Suprapubic skin (tissue), 3 donors: ENCODE data around the gene DPP9.

Source experiments
- CTCF ChIP-seq, 2 donors: fragments of 200-600 bp in 1 of 2; fragments of 450-650 bp in 1 of 2; sonication (generic) in 1 of 2; IDR thresholded peaks; one replicate each; pipeline ENCODE4 v1.5.1; 2016 to 2019; ENCODE audit warnings: antibody characterized with exemption in 2 of 2, mild to moderate bottlenecking in 1 of 2, moderate library complexity in 1 of 2
- POLR2A ChIP-seq, 2 donors: fragments of 450-650 bp; IDR thresholded peaks; one replicate each; pipeline ENCODE4 v1.6.1; 2017; ENCODE audit warnings: antibody characterized with exemption in 2 of 2, mild to moderate bottlenecking in 2 of 2, moderate library complexity in 2 of 2

GRCh38 chr19:4689403-4689802, 34.2 kb downstream of the DPP9 start:
- TF ChIP-seq CTCF (IDR thresholded peaks at IDR 0.05) (no peak), POLR2A (IDR thresholded peaks at IDR 0.05) (no peak)
